ENCODE results near the gene MTHFSD.

GRCh38 chr16:86512301-86512859 lies 42.7 kb downstream of the MTHFSD start:
- TF ChIP-seq POLR2A (IDR thresholded peaks at IDR 0.05) (no peak), CTCF (IDR thresholded peaks at IDR 0.05 in 8 of 11, conservative IDR thresholded peaks at IDR 0.05 in 3 of 11) (no peak)

Data from spleen (tissue), 7 donors.